Activated CD4-positive, alpha-beta T cell treated with anti-CD3 and anti-CD28 coated beads for 48 hours (primary cell): ENCODE data around the gene ADAMTS14.

ENCODE experiments used
- DNase-seq: peaks from one replicate; pipeline ENCODE4 v3.0.0-alpha.2; 2020

Gene ADAMTS14

DNA sequence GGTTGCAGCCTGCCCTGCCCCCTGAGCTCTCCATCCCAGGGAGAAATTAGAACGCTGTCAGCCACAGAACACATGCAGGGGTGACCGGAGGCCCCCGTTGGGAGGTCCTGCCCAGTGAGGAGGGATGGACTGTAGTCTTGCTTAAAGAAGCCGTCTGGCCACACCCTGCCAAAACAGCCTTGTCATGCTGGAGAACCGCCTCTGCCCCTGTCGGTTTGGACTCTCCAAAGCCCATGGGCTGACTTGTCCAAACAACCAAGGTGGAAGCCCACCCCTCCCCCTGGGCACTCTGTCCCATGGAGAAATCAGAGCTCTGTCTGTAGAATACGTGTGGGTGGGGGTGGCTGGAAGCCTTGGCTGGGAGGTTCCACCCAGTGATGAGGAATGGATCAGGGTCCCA is 125.5 kb downstream of the ADAMTS14 start:
- DNase-seq, result no peak

DNA sequence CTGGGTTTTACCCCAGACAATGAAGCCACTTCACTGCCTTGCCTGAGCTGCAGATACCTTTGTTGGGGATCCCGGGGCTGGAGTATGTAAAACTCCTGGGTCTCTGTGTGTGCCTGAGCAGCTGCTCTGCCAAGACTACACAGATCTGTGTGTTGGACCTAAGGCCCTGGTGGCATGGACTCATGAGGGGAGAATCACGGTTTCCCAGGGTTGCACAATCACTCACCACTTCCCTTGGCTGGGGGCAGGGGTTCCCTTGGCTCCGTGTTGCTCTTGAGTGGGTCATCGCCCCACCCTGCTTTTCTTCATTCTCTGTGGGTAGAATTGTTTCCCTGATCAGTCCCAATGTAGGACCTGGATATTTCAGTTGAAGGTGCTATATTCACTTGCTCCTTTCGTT is 126.8 kb downstream of the ADAMTS14 start:
- no peak for DNase-seq

DNA sequence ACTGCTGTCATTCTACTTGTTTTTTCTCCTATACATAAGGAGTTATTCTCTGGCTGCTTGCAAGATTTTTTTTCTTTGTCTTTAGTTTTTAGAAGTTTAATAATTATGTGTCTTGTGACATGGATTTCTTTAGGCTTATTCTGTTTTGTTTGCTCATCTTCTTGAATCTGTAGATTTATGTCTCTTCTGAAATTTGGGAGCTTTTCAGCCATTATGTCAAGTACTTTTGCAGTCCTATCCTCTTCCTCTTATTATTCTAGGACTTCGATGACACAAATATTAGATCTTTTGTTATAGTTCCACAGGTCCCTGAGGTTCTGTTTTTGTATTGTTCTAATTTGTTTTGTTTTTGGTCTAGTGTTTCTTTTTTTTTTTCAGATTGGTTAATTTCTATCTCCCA is 129.5 kb downstream of the ADAMTS14 start:
- DNase-seq, result no peak

DNA sequence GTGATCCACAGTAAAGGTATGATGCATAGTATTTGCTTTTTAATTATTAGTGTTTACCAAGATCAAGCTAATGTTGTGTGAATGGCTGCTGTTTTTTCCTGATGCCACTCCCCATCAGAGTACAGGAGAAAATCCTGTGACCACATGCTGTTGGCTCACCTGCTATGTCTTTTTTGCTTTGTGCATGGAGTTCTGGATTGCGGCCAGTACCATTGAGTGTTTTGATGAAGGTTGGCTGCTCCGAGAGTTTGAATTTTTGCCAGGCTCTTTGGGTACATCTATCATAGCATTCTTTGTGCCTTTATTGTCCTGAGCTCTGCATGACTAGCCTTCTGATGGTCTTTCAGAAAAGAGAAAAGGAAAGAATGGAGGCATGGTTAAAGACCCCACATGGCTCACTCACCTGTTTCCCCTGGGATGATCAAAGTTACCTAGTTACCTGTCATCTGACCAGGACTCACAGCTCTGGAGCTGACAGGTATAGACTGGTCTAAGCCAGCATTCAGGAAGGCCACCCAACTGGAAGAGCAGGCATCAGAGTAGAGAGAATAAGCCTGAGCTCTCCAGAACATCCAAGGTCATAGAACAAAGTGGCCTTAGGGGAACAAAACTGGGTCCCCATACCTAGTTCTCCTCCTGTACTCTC is 131.6 kb downstream of the ADAMTS14 start:
- DNase-seq, result no peak

- DNase-seq, result no peak
These were observed 132.1 kb downstream of the ADAMTS14 start for GRCh38 chr10:70804421-70804808.

DNA sequence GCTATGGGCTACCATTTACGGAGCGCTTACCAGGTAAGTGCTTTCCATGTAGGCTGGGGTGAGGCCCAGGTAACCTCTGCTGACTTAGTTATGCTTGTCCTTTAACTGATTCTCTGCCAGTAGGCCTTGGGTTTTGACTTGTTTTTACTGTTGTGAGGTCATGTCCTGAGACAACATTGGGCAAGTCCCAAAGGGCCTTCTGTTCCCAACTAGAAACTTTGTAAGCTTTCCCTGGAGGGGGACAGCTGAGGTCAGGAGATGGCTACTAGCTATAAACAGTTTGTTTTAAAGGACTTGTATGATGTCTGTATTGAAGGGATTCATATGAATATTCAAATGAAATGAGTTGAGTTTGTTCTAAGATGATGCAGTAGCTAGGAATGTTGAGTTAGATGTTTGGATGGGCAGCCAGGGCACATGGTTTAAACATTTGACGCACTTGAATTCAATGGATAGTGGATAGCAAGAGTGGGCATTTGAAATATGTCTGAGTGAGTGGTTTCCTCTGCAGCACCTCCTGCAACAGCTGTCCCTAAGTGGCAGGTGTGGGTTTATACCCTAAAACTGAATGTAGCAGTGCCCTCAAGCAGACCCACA is 133.4 kb downstream of the ADAMTS14 start:
- DNase-seq, result no peak

GRCh38 chr10:70806841-70807240 is 134.5 kb downstream of the ADAMTS14 start:
- DNase-seq, result no peak

- DNase-seq, result no peak
These were observed 135.2 kb downstream of the ADAMTS14 start for GRCh38 chr10:70807556-70807955.

DNA sequence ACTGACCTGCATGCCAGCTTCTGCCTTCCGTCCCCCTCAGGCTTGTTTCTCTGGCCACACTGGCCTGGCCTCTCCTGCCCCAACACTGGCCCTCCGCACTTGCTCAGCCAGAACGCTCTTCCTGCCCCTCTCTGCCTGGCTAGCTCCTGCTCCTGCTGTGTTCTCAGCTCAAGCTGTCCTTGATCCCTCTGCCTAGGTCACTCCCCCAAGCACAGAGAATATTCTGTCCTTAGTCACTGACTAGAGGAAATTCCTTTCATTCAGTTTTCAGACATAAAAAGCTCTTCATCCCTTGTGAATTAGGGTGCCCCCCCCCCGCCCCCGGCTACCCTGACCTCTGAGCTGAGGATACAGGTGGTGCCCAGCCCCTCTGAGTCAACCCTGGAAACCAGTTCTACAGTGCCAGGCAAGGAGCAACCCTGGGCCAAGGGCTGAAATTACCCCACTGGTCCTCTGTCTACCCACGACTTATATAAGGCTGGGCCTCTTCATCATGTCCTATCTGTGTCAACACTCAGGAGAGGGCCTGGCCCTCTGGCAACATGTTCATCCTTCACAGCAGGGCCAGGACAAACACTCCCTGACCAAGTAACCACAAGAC is 136.8 kb downstream of the ADAMTS14 start:
- no peak for DNase-seq

DNA sequence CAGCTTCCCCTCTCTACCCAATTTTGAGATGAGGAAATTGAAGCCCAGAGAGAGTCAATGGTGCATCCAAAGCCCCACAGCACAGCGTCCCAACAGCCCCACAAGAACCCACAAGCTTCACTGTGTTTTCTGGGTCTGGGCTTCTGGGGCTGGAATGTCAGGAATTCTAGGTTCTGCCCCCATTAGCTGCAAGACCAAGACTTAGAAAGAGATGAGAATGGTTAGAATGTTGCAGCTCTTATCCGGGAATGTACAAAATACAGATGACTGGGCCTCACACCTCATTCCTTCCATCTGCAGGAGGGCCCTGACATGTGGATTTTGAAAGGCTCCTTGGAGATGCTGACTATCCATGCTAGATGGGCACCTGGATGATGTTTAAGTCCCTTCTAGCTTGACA is 137.4 kb downstream of the ADAMTS14 start:
- no peak for DNase-seq

GRCh38 chr10:70810967-70811366 is 138.7 kb downstream of the ADAMTS14 start:
- no peak for DNase-seq

- no peak for DNase-seq
These were observed 139.6 kb downstream of the ADAMTS14 start for GRCh38 chr10:70811881-70812280.
